OCI-LY7 (cell line): ENCODE data around the gene C20orf202. TPM values are rescaled to one million over a fixed set of nuclear protein-coding genes. Genes with fewer than 3 reads are reported as not detected.

Source experiments
- BruUV-seq: library from RNA; stranded (reverse); fragments of 400-500 nt; replicated peaks from 2 replicates; lab custom pipeline; 2021; lab: Mats Ljungman, UMichigan
- CTCF ChIA-PET: fragments of 300-600 bp; sonication (Branson Sonifier 250); formaldehyde crosslinking; loops from one replicate; lab custom pipeline; 2022; ENCODE audit warnings: antibody characterized with exemption; ENCODE audit not compliant: unreplicated experiment; lab: Charles Lee
- POLR2A ChIA-PET: fragments of 300-600 bp; sonication (Branson Sonifier 250); formaldehyde crosslinking; loops from one replicate; lab custom pipeline; 2022; ENCODE audit warnings: antibody characterized with exemption; lab: Charles Lee
- DNase-seq: peaks from one replicate; pipeline ENCODE4 v3.0.0-alpha.2; 2015; ENCODE audit warnings: low spot score
- H2AFZ ChIP-seq: fragments of 200-600 bp; sonication (generic), shearing (Covaris generic); 2 replicates; pipeline ENCODE4 v1.6.1; 2014; ENCODE audit warnings: mild to moderate bottlenecking, antibody characterized with exemption, low read length, moderate library complexity
- H3K27ac ChIP-seq: fragments of 200-600 bp; sonication (generic); 2 replicates; pipeline ENCODE4 v1.5.1; 2014; ENCODE audit warnings: mixed run types, low read depth, mild to moderate bottlenecking, moderate library complexity, low read length, inconsistent platforms; ENCODE audit not compliant: poor library complexity, severe bottlenecking
- H3K36me3 ChIP-seq: fragments of 200-600 bp; sonication (generic); 2 replicates; pipeline ENCODE4 v1.6.1; 2014; ENCODE audit warnings: mild to moderate bottlenecking, antibody characterized with exemption, low read length, moderate library complexity, mixed read lengths; ENCODE audit not compliant: insufficient read depth
- H3K4me1 ChIP-seq: fragments of 200-600 bp; sonication (generic); 2 replicates; pipeline ENCODE4 v1.5.1; 2014; ENCODE audit warnings: mild to moderate bottlenecking, low read length; ENCODE audit not compliant: insufficient read depth, poor library complexity, severe bottlenecking
- H3K4me2 ChIP-seq: fragments of 200-600 bp; sonication (generic); 2 replicates; pipeline ENCODE4 v1.6.1; 2014; ENCODE audit warnings: mild to moderate bottlenecking, low read length
- H3K4me3 ChIP-seq: fragments of 200-600 bp; sonication (generic); 2 replicates; pipeline ENCODE4 v1.5.1; 2014; ENCODE audit warnings: mild to moderate bottlenecking, low read depth, low read length; ENCODE audit not compliant: poor library complexity, severe bottlenecking
- H3K79me2 ChIP-seq: fragments of 200-600 bp; sonication (generic); 2 replicates; pipeline ENCODE4 v1.6.1; 2016; ENCODE audit warnings: low read depth, mild to moderate bottlenecking, low read length, moderate library complexity, mixed read lengths; ENCODE audit not compliant: insufficient read depth
- H3K9me2 ChIP-seq: fragments of 200-600 bp; sonication (generic); 2 replicates; pipeline ENCODE4 v1.6.1; 2016; ENCODE audit warnings: mild to moderate bottlenecking, low read length, mixed read lengths; ENCODE audit not compliant: insufficient read depth
- H3K9me3 ChIP-seq: fragments of 200-600 bp; sonication (generic); 2 replicates; pipeline ENCODE4 v1.6.1; 2014; ENCODE audit warnings: mild to moderate bottlenecking, mixed run types, low read length, mixed read lengths
- H4K20me1 ChIP-seq: fragments of 200-600 bp; sonication (generic); 2 replicates; pipeline ENCODE4 v1.6.1; 2014; ENCODE audit warnings: mild to moderate bottlenecking, antibody characterized with exemption, low read length, moderate library complexity, mixed read lengths; ENCODE audit not compliant: insufficient read depth
- EZH2phosphoT487 ChIP-seq: fragments of 200-600 bp; sonication (generic); IDR thresholded peaks from 2 replicates; pipeline ENCODE4 v1.6.1; 2018; ENCODE audit warnings: low read depth, borderline replicate concordance, mild to moderate bottlenecking, mixed run types, antibody characterized with exemption, low read length, moderate library complexity, mixed read lengths
- intact Hi-C: fragments of 100-400 bp; cut with micrococcal nuclease; formaldehyde crosslinking; loops from one replicate; pipeline ENCODE4 v1.10.0; 2022; ENCODE audit not compliant: unreplicated experiment
- total RNA-seq, 2 experiments: library from RNA; depleted of rRNA in 1 of 2; stranded (reverse); fragments of >200 nt in 1 of 2; shearing (Covaris generic) in 1 of 2; gene quantifications; 2 replicates each; pipeline ENCODE4 v1.2.3, GENCODE V29; 2014 to 2022
- TF ChIP-seq, protein P1 (sequence below): fragments of 200-600 bp; sonication (generic); conservative IDR thresholded peaks from 2 replicates; pipeline ENCODE4 v1.5.1; 2014; ENCODE audit warnings: mild to moderate bottlenecking, antibody characterized with exemption, low read length, moderate library complexity, mixed read lengths

The C20orf202 gene
- total RNA-seq, 2 experiments from 2014 or later, result not detected

- Histone ChIP-seq H3K4me3 (no peak overlapping the region), H4K20me1 (no peaks in the 10 kb centered on the region), H3K9me3 (no peaks in the 10 kb centered on the region), H3K4me2 (no peak overlapping the region), H3K79me2 (no peaks in the 10 kb centered on the region), H2AFZ (no peak overlapping the region), H3K9me2 (no peaks in the 10 kb centered on the region), H3K36me3 (no peaks in the 10 kb centered on the region), H3K4me1 (no peaks in the 10 kb centered on the region), H3K27ac (no peak overlapping the region)
- ChIA-PET CTCF (no interaction called here), POLR2A (no interaction called here)
- no TSS peak for BruUV-seq
- intact Hi-C loops, result no loop called here
- no peak for DNase-seq
- TF ChIP-seq EZH2phosphoT487, result no peak
- TF ChIP-seq, protein P1, sequence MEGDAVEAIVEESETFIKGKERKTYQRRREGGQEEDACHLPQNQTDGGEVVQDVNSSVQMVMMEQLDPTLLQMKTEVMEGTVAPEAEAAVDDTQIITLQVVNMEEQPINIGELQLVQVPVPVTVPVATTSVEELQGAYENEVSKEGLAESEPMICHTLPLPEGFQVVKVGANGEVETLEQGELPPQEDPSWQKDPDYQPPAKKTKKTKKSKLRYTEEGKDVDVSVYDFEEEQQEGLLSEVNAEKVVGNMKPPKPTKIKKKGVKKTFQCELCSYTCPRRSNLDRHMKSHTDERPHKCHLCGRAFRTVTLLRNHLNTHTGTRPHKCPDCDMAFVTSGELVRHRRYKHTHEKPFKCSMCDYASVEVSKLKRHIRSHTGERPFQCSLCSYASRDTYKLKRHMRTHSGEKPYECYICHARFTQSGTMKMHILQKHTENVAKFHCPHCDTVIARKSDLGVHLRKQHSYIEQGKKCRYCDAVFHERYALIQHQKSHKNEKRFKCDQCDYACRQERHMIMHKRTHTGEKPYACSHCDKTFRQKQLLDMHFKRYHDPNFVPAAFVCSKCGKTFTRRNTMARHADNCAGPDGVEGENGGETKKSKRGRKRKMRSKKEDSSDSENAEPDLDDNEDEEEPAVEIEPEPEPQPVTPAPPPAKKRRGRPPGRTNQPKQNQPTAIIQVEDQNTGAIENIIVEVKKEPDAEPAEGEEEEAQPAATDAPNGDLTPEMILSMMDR, result no peak
Measured at GRCh38 chr20:1198751-1199150, 4.5 kb upstream of the C20orf202 start.

- ChIA-PET CTCF (no interaction called here), POLR2A (no interaction called here)
- Histone ChIP-seq H3K4me2 (no peak overlapping the region), H3K4me3 (no peak overlapping the region), H4K20me1 (no peaks in the 10 kb centered on the region), H3K79me2 (no peaks in the 10 kb centered on the region), H3K9me2 (no peaks in the 10 kb centered on the region), H3K27ac (no peak overlapping the region), H2AFZ (no peak overlapping the region), H3K4me1 (no peaks in the 10 kb centered on the region), H3K36me3 (no peaks in the 10 kb centered on the region), H3K9me3 (no peaks in the 10 kb centered on the region)
- TF ChIP-seq EZH2phosphoT487, result no peak
- DNase-seq, result no peak
- no TSS peak for BruUV-seq
- intact Hi-C loops, result no loop called here
Measured at GRCh38 chr20:1199212-1199873, 3.9 kb upstream of the C20orf202 start.

GRCh38 chr20:1199964-1200363 is 3.3 kb upstream of the C20orf202 start:
- H3K4me2 ChIP-seq, result no peak overlapping the region
- no peaks in the 10 kb centered on the region for H3K9me3 ChIP-seq
- H3K4me3 ChIP-seq, result no peak overlapping the region
- no peaks in the 10 kb centered on the region for H3K36me3 ChIP-seq
- H2AFZ ChIP-seq, result no peak overlapping the region
- CTCF ChIA-PET, result no interaction called here
- BruUV-seq, result no TSS peak
- intact Hi-C loops, result no loop called here
- no peaks in the 10 kb centered on the region for H3K4me1 ChIP-seq
- POLR2A ChIA-PET, result no interaction called here
- no peak for TF ChIP-seq EZH2phosphoT487
- TF ChIP-seq, protein P1, result no peak
- no peaks in the 10 kb centered on the region for H4K20me1 ChIP-seq
- H3K79me2 ChIP-seq, result no peaks in the 10 kb centered on the region
- H3K9me2 ChIP-seq, result no peaks in the 10 kb centered on the region
- DNase-seq, result no peak
- H3K27ac ChIP-seq, result no peak overlapping the region
